GM12878 (cell line): Measurements from ENCODE around the gene STOML3. TPM values are rescaled to one million over a fixed set of nuclear protein-coding genes. Genes with fewer than 3 reads are reported as not detected.

Source experiments
- ATAC-seq: fragments of 200-7000 bp; cut with Tn5 transposase; 3 replicates; pipeline ENCODE4 v1.9.1; 2020; ENCODE audit warnings: mild to moderate bottlenecking, moderate library complexity
- BruUV-seq: library from RNA; stranded (reverse); fragments of 400-500 nt; replicated peaks from 2 replicates; lab custom pipeline; 2021; lab: Mats Ljungman, UMichigan
- CTCF ChIA-PET: fragments of 300-600 bp; sonication (Branson Sonifier 250); formaldehyde crosslinking; extraction: SDS; loops from one replicate; lab custom pipeline; 2021; ENCODE audit warnings: inconsistent platforms; lab: Yijun Ruan, JAX
- POLR2A ChIA-PET: fragments of 350-600 bp; formaldehyde crosslinking; extraction: SDS; loops from one replicate; lab custom pipeline; 2021; ENCODE audit warnings: inconsistent platforms; lab: Charles Lee
- RAD21 ChIA-PET: fragments of 300-600 bp; sonication (Branson Sonifier 250); formaldehyde crosslinking; loops from one replicate; lab custom pipeline; 2023; ENCODE audit warnings: antibody characterized with exemption; ENCODE audit not compliant: unreplicated experiment; lab: Charles Lee
- SMC1A ChIA-PET: fragments of 300-600 bp; sonication (Branson Sonifier 250); formaldehyde crosslinking; loops from one replicate; lab custom pipeline; 2023; ENCODE audit not compliant: unreplicated experiment, uncharacterized antibody; lab: Charles Lee
- DNase-seq: peaks from one replicate; pipeline ENCODE4 v3.0.0-alpha.2; 2011; ENCODE audit warnings: low read depth, low spot score
- FAIRE-seq: peaks from 3 replicates; lab custom pipeline; 2011; peaks lifted over from hg19 to GRCh38; lab: Jason Lieb, UNC
- H2AFZ ChIP-seq: 2 replicates; pipeline ENCODE4 v1.6.0; 2011; ENCODE audit warnings: low read depth, low read length, control low read depth; ENCODE audit not compliant: control insufficient read depth
- H3K27ac ChIP-seq: 2 replicates; pipeline ENCODE4 v1.5.1; 2011; ENCODE audit warnings: control low read depth; ENCODE audit not compliant: control insufficient read depth, insufficient read depth
- H3K27me3 ChIP-seq, 2 experiments: replicated peaks in 1 of 2; 2 replicates each; pipeline versions ENCODE4 v1.6.0 to v1.6.1; 2011; ENCODE audit warnings: low read length in 1 of 2; ENCODE audit not compliant: control insufficient read depth in 2 of 2, insufficient read depth in 2 of 2
- H3K36me3 ChIP-seq, 2 experiments: 2 replicates each; pipeline ENCODE4 v1.5.1; 2011; ENCODE audit warnings: low read length in 1 of 2; ENCODE audit not compliant: control insufficient read depth in 2 of 2, insufficient read depth in 2 of 2
- H3K4me1 ChIP-seq: 2 replicates; pipeline ENCODE4 v1.6.1; 2011; ENCODE audit warnings: mild to moderate bottlenecking, low read length, moderate library complexity, mixed read lengths; ENCODE audit not compliant: control insufficient read depth, insufficient read depth
- H3K4me2 ChIP-seq: 2 replicates; pipeline ENCODE4 v1.6.0; 2011; ENCODE audit warnings: control low read depth; ENCODE audit not compliant: control insufficient read depth, insufficient read depth
- H3K4me3 ChIP-seq: fragments of 200-600 bp; sonication (generic); 2 replicates; pipeline ENCODE4 v1.5.1; 2016
- H3K79me2 ChIP-seq: 2 replicates; pipeline ENCODE4 v1.6.0; 2011; ENCODE audit warnings: low read length; ENCODE audit not compliant: control insufficient read depth, insufficient read depth
- H3K9ac ChIP-seq: 2 replicates; pipeline ENCODE4 v1.8.0; 2011; ENCODE audit warnings: low read length, control low read depth, mixed read lengths; ENCODE audit not compliant: control insufficient read depth, insufficient read depth
- H3K9me3 ChIP-seq: replicated peaks from 3 replicates; pipeline ENCODE4 v1.5.1; 2011; ENCODE audit warnings: mild to moderate bottlenecking, low read length; ENCODE audit not compliant: control insufficient read depth, insufficient read depth
- H4K20me1 ChIP-seq: 2 replicates; pipeline ENCODE4 v1.6.0; 2011; ENCODE audit not compliant: control insufficient read depth, insufficient read depth
- IKZF1 ChIP-seq: fragments of 450-650 bp; conservative IDR thresholded peaks from 2 replicates; pipeline ENCODE4 v1.6.1; 2017; ENCODE audit warnings: antibody characterized with exemption, mild to moderate bottlenecking
- NFIC ChIP-seq: IDR thresholded peaks from 2 replicates; pipeline ENCODE4 v1.6.1; 2012; ENCODE audit warnings: low read depth, mild to moderate bottlenecking, inconsistent platforms, low read length, moderate library complexity
- PKNOX1 ChIP-seq: fragments of 450-650 bp; IDR thresholded peaks from 2 replicates; pipeline ENCODE4 v1.6.1; 2016; ENCODE audit warnings: mild to moderate bottlenecking
- SRF ChIP-seq, 2 experiments: IDR thresholded peaks; 2 replicates each; pipeline ENCODE4 v1.6.1; 2011; ENCODE audit warnings: low read depth in 2 of 2, low read length in 2 of 2, mild to moderate bottlenecking in 1 of 2, moderate library complexity in 1 of 2
- TARDBP ChIP-seq: IDR thresholded peaks from 2 replicates; pipeline ENCODE4 v1.6.1; 2016; ENCODE audit warnings: borderline replicate concordance
- ZBTB11 ChIP-seq: fragments of 450-650 bp; formaldehyde crosslinking; IDR thresholded peaks from 2 replicates; pipeline ENCODE4 v1.5.0; 2022; ENCODE audit warnings: mild to moderate bottlenecking, missing genetic modification characterization
- ZBTB40 ChIP-seq: fragments of 450-650 bp; IDR thresholded peaks from 2 replicates; pipeline ENCODE4 v1.6.1; 2016; ENCODE audit warnings: mild to moderate bottlenecking, moderate library complexity, borderline replicate concordance
- WGBS: methylation state at CpG from one replicate; pipeline ENCODE4 v1.1.6; 2016; ENCODE audit warnings: low lambda C conversion rate; ENCODE audit not compliant: insufficient replicate concordance, insufficient coverage; ENCODE audit errors: missing lambda C conversion rate; 5-methylcytosine and 5-hydroxymethylcytosine counted together
- in situ Hi-C: fragments of 300-500 bp; cut with MboI; formaldehyde crosslinking; loops from 9 replicates; pipeline ENCODE4 v1.14.3; 2018; ENCODE audit warnings: mixed read lengths
- intact Hi-C: fragments of 100-400 bp; cut with micrococcal nuclease; formaldehyde crosslinking; loops from one replicate; pipeline ENCODE4 v1.14.2; 2022; ENCODE audit not compliant: unreplicated experiment
- polyA plus RNA-seq, 11 experiments: library from polyadenylated mRNA; depleted of rRNA in 4 of 11; unstranded in 6 of 11; stranded (reverse) in 5 of 11; fragments of >200 nt; fragmentation: Nextera tagmentation in 4 of 11; fragmentation: Illumina TruSeq in 1 of 11; extraction: Ambion mirVana in 4 of 11; extraction: Trizol in 1 of 11; gene quantifications; 1 replicate in 1 of 11; 2 replicates in 10 of 11; pipeline versions ENCODE4 v1.2.1 to v1.2.3, GENCODE V29; 2011 to 2016; ENCODE audit warnings: inconsistent platforms in 2 of 11, missing spikeins in 2 of 11, low read depth in 1 of 11
- total RNA-seq, 4 experiments: library from RNA; depleted of rRNA in 3 of 4; stranded (reverse); fragments of >200 nt in 3 of 4; fragmentation: Illumina TruSeq in 1 of 4; extraction: Trizol in 1 of 4; gene quantifications; 2 replicates each; pipeline versions ENCODE4 v1.2.1 to v1.2.3, GENCODE V29; 2013 to 2021
- TF ChIP-seq, protein P1 (sequence below): IDR thresholded peaks from 2 replicates; pipeline ENCODE4 v1.6.1; 2012; ENCODE audit warnings: low read depth, low read length, improper control_type of control experiment
- TF ChIP-seq, protein P2 (sequence below): IDR thresholded peaks from 2 replicates; pipeline ENCODE4 v1.6.1; 2012; ENCODE audit warnings: low read length, inconsistent platforms

Gene STOML3
- total and polyA plus RNA-seq, 10 of the 15 experiments (the other 5 are each of a cell fraction or from before 2014, with no cell fraction given), result not detected

DNA sequence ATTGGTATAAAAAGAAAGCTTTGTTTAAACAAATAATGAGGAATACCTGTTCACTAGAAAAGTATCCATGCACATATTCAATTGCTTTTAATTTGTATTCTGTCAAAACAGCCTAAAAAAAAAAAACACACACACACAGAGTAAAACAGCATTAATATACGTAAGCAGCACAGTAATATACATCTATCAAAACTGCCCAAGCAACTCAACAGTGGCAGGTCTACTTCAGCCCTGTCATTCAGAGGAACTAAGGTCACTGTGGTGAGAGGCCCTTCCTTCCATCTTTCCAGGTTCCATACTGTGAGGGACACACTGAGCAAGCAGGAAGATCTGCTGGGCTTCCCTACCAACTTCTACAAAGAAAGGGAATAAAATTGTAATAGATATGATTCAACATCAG is 43.5 kb upstream of the STOML3 start (continued):
- TF ChIP-seq PKNOX1 (0 out of 2 replicates have a peak, but pooled peaks have one; percentile 24), TARDBP (no peak)

DNA sequence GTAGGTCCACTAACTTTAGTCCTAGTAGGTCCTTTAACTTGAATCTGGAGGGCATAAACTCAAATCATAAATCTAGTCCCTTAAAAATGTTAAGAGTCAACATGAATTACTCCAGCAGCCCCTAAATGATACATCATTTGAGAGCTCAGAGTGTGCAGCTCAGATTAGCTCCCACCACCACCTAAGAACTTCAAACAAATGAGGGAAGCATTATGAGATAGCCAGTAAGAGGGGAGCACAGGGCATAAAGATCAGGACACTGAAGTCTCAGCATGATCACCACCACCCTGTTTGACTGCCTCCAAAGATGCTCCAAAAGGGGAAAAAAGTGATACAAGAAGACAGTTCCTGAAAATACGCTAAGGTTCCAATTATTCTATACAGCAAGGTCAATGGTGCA is 41.5 kb upstream of the STOML3 start:
- Histone ChIP-seq H3K9ac (no peak overlapping the region), H3K27ac (no peak overlapping the region), H3K27me3 (no peaks in the 10 kb centered on the region), H3K79me2 (peaks cover 58% of the 10 kb centered on the region), H3K9me3 (no peaks in the 10 kb centered on the region), H2AFZ (no peak overlapping the region), H3K4me2 (0 out of 2 replicates have a peak overlapping the region, but pooled peaks have one; percentile 28), H3K36me3 (peaks cover 0 to 13% of the 10 kb centered on the region in 2 experiments; a peak in 3 of 4 replicates), H3K4me3 (no peak overlapping the region), H4K20me1 (no peaks in the 10 kb centered on the region), H3K4me1 (no peaks in the 10 kb centered on the region; the same call in 1 of the 2 replicates)
- CTCF ChIA-PET, result interaction anchor here (1.0 to 2.5 kb wide), 8 partner anchors 9 to 628 kb away, joined by 3 to 13 read pairs (median 4); no protein-coding TSS in a partner anchor
- ATAC-seq, result peak; percentile 5; the same call in 1 of the 3 replicates
- no peak for FAIRE-seq
- DNase-seq, result no peak
- no TSS peak for BruUV-seq
- intact Hi-C loops (loop anchor here (10.0 kb wide), 1 partner anchor 687 kb away; the partner anchor contains the start of gene UFM1), in situ Hi-C loops (no loop called here)
- WGBS, result 94% methylated on average over 1 of the region's 1 CpG
- RAD21 ChIA-PET, result interaction anchor here (1.0 to 1.4 kb wide), 3 partner anchors 12 to 19 kb away, joined by 4 read pairs; no protein-coding TSS in a partner anchor
- POLR2A ChIA-PET, result interaction anchor here (0.7 to 1.8 kb wide), 2 partner anchors 8 to 51 kb away, joined by 3 to 4 read pairs; no protein-coding TSS in a partner anchor
- SMC1A ChIA-PET, result interaction anchor here (0.7 to 1.6 kb wide), 4 partner anchors 12 to 911 kb away, joined by 3 to 8 read pairs (median 4); no protein-coding TSS in a partner anchor
- TF ChIP-seq NFIC (no peak), ZBTB40 (no peak), IKZF1 (no peak), TARDBP (no peak), ZBTB11 (CRISPR knock-in tag) (no peak), SRF (IDR thresholded peaks at IDR 0.05; ENCODE audit: low read depth in 2 of 2, low read length in 2 of 2) (no peak)
- TF ChIP-seq, protein P1, sequence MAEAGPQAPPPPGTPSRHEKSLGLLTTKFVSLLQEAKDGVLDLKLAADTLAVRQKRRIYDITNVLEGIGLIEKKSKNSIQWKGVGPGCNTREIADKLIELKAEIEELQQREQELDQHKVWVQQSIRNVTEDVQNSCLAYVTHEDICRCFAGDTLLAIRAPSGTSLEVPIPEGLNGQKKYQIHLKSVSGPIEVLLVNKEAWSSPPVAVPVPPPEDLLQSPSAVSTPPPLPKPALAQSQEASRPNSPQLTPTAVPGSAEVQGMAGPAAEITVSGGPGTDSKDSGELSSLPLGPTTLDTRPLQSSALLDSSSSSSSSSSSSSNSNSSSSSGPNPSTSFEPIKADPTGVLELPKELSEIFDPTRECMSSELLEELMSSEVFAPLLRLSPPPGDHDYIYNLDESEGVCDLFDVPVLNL, result no peak
- TF ChIP-seq, protein P2, sequence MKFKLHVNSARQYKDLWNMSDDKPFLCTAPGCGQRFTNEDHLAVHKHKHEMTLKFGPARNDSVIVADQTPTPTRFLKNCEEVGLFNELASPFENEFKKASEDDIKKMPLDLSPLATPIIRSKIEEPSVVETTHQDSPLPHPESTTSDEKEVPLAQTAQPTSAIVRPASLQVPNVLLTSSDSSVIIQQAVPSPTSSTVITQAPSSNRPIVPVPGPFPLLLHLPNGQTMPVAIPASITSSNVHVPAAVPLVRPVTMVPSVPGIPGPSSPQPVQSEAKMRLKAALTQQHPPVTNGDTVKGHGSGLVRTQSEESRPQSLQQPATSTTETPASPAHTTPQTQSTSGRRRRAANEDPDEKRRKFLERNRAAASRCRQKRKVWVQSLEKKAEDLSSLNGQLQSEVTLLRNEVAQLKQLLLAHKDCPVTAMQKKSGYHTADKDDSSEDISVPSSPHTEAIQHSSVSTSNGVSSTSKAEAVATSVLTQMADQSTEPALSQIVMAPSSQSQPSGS, result no peak
